ENCODE data around the gene LRRC28. TPM values are rescaled to one million over a fixed set of nuclear protein-coding genes. Genes with fewer than 3 reads are reported as not detected.
"Not testable (repeated sequence)": the region's sequence is repeated elsewhere in the genome, so short reads cannot be mapped to it uniquely, and the experiment has no call there.

Gene LRRC28
- 6.8 and 10.5 TPM in 2 replicates for total RNA-seq

- peak; percentile 99 for DNase-seq (ENCODE audit: low read depth in 2 of 2)
These were observed at the start of gene LRRC28 for GRCh38 chr15:99250857-99251841. TSS of gene LRRC28 (plus strand) at chr15:99251481. CDS start at chr15:99255958, 4,477 bp downstream.

GRCh38 chr15:99202176-99202552 is 49.1 kb upstream of the LRRC28 start:
- no peak for DNase-seq (ENCODE audit: low read depth in 2 of 2)

- DNase-seq (ENCODE audit: low read depth in 2 of 2), result no peak
These were observed 43.6 kb upstream of the LRRC28 start for GRCh38 chr15:99207672-99208071.

GRCh38 chr15:99209326-99209725 is 42.0 kb upstream of the LRRC28 start:
- DNase-seq (ENCODE audit: low read depth in 2 of 2), result peak; percentile 81 to 96

- DNase-seq (ENCODE audit: low read depth in 2 of 2), result no peak
These were observed 40.9 kb upstream of the LRRC28 start for GRCh38 chr15:99210334-99210733.

- DNase-seq (ENCODE audit: low read depth in 2 of 2), result peak in 1 of 2 donors; percentile 55
These were observed 39.4 kb upstream of the LRRC28 start for GRCh38 chr15:99211926-99212325.

GRCh38 chr15:99212406-99212805 is 38.9 kb upstream of the LRRC28 start:
- DNase-seq (ENCODE audit: low read depth in 2 of 2), result peak; percentile 36 to 40

- DNase-seq (ENCODE audit: low read depth in 2 of 2), result peak; percentile 77 to 87
These were observed 38.0 kb upstream of the LRRC28 start for GRCh38 chr15:99213187-99213811.

- DNase-seq (ENCODE audit: low read depth in 2 of 2), result peak; percentile 10 to 56
These were observed 26.7 kb upstream of the LRRC28 start for GRCh38 chr15:99224372-99225214.

- DNase-seq (ENCODE audit: low read depth in 2 of 2), result no peak
These were observed 24.5 kb upstream of the LRRC28 start for GRCh38 chr15:99226802-99227201.

GRCh38 chr15:99228120-99228770 is 23.0 kb upstream of the LRRC28 start:
- DNase-seq (ENCODE audit: low read depth in 2 of 2), result no peak

GRCh38 chr15:99230867-99231266 is 20.4 kb upstream of the LRRC28 start:
- no peak for DNase-seq (ENCODE audit: low read depth in 2 of 2)

GRCh38 chr15:99232740-99233139 is 18.5 kb upstream of the LRRC28 start:
- DNase-seq (ENCODE audit: low read depth in 2 of 2), result no peak

GRCh38 chr15:99234160-99234559 is 17.1 kb upstream of the LRRC28 start:
- not testable (repeated sequence) for DNase-seq (ENCODE audit: low read depth in 2 of 2)

GRCh38 chr15:99238849-99239248 is 12.4 kb upstream of the LRRC28 start:
- peak in 1 of 2 donors; percentile 33 for DNase-seq (ENCODE audit: low read depth in 2 of 2)

- DNase-seq (ENCODE audit: low read depth in 2 of 2), result peak; percentile 11 to 64
These were observed 11.6 kb upstream of the LRRC28 start for GRCh38 chr15:99239545-99240198.

- DNase-seq (ENCODE audit: low read depth in 2 of 2), result no peak
These were observed 9.5 kb upstream of the LRRC28 start for GRCh38 chr15:99241752-99242151.

GRCh38 chr15:99244306-99244705 is 7.0 kb upstream of the LRRC28 start:
- DNase-seq (ENCODE audit: low read depth in 2 of 2), result no peak

GRCh38 chr15:99247062-99247461 is 4.2 kb upstream of the LRRC28 start:
- no peak for DNase-seq (ENCODE audit: low read depth in 2 of 2)

- no peak for DNase-seq (ENCODE audit: low read depth in 2 of 2)
These were observed 3.1 kb upstream of the LRRC28 start for GRCh38 chr15:99248000-99248715.

Data from lung microvascular endothelial cell (primary cell).